Measurements from ENCODE around the gene PHACTR1. TPM values are rescaled to one million over a fixed set of nuclear protein-coding genes. Genes with fewer than 3 reads are reported as not detected.

Gene PHACTR1
- total and polyA plus RNA-seq, 2 experiments from 2014 or later: 0.65 to 3.2 TPM

GRCh38 chr6:12836009-12836408, 119.4 kb downstream of the PHACTR1 start:
- no peak for DNase-seq
- no peaks in the 10 kb centered on the region for H3K9me3 ChIP-seq (ENCODE audit: low read depth)
- peaks cover 3% of the 10 kb centered on the region; the same call in 1 of the 2 replicates for H3K36me3 ChIP-seq (ENCODE audit: low read depth)
- 61 to 74% methylated on average over 2 of the region's 2 CpGs for WGBS, 2 experiments (ENCODE audit: low coverage in 1 of 2, low lambda C conversion rate in 2 of 2, missing lambda C conversion rate in 2 of 2)
- H3K9ac ChIP-seq: no peak overlapping the region
- H3F3A ChIP-seq (ENCODE audit: insufficient read depth): no peaks in the 10 kb centered on the region
- H3K4me3 ChIP-seq: no peak overlapping the region
- no peaks in the 10 kb centered on the region for H4K20me1 ChIP-seq (ENCODE audit: insufficient read depth)
- no peaks in the 10 kb centered on the region for H3K79me2 ChIP-seq (ENCODE audit: insufficient read depth)
- no peaks in the 10 kb centered on the region for H3K27me3 ChIP-seq (replicated peaks; ENCODE audit: insufficient read depth)
- no peak overlapping the region for H2AFZ ChIP-seq
- in situ Hi-C loops (cut with MboI): no loop called here
- no peaks in the 10 kb centered on the region for H3K4me1 ChIP-seq (ENCODE audit: insufficient read depth)
- TF ChIP-seq EZH2 (IDR thresholded peaks at IDR 0.05; ENCODE audit: insufficient read depth, poor library complexity, severe bottlenecking): no peak
- TF ChIP-seq EZH2phosphoT487 (IDR thresholded peaks at IDR 0.05; ENCODE audit: insufficient read depth, low read depth): no peak
- H3K27ac ChIP-seq: no peak overlapping the region
- H3K9me2 ChIP-seq (ENCODE audit: insufficient read depth): no peaks in the 10 kb centered on the region
- no peak overlapping the region for H3K4me2 ChIP-seq (ENCODE audit: unreplicated experiment)

- peaks cover 3% of the 10 kb centered on the region; the same call in 1 of the 2 replicates for H3K36me3 ChIP-seq (ENCODE audit: low read depth)
- TF ChIP-seq EZH2 (IDR thresholded peaks at IDR 0.05; ENCODE audit: insufficient read depth, poor library complexity, severe bottlenecking): no peak
- TF ChIP-seq EZH2phosphoT487 (IDR thresholded peaks at IDR 0.05; ENCODE audit: insufficient read depth, low read depth): no peak
- H3K27ac ChIP-seq: no peak overlapping the region
- no peaks in the 10 kb centered on the region for H3K27me3 ChIP-seq (replicated peaks; ENCODE audit: insufficient read depth)
- no peak overlapping the region for H3K4me2 ChIP-seq (ENCODE audit: unreplicated experiment)
- H3K9me3 ChIP-seq (ENCODE audit: low read depth): no peaks in the 10 kb centered on the region
- in situ Hi-C loops (cut with MboI): no loop called here
- H3K9me2 ChIP-seq (ENCODE audit: insufficient read depth): no peaks in the 10 kb centered on the region
- no peak overlapping the region for H3K4me3 ChIP-seq
- H3K9ac ChIP-seq: no peak overlapping the region
- DNase-seq: no peak
- H3K79me2 ChIP-seq (ENCODE audit: insufficient read depth): no peaks in the 10 kb centered on the region
- H3F3A ChIP-seq (ENCODE audit: insufficient read depth): no peaks in the 10 kb centered on the region
- no peaks in the 10 kb centered on the region for H4K20me1 ChIP-seq (ENCODE audit: insufficient read depth)
- WGBS, 2 experiments (ENCODE audit: low coverage in 1 of 2, low lambda C conversion rate in 2 of 2, missing lambda C conversion rate in 2 of 2): 89 to 98% methylated on average over 1 of the region's 1 CpG
- H3K4me1 ChIP-seq (ENCODE audit: insufficient read depth): no peaks in the 10 kb centered on the region
- no peak overlapping the region for H2AFZ ChIP-seq
These were observed 125.1 kb downstream of the PHACTR1 start for GRCh38 chr6:12841619-12842018.

- H3K79me2 ChIP-seq (ENCODE audit: insufficient read depth): no peaks in the 10 kb centered on the region
- no peaks in the 10 kb centered on the region for H3K4me1 ChIP-seq (ENCODE audit: insufficient read depth)
- H3K36me3 ChIP-seq (ENCODE audit: low read depth): peaks cover 3% of the 10 kb centered on the region; the same call in 1 of the 2 replicates
- DNase-seq: peak; percentile 8
- no peak overlapping the region for H3K27ac ChIP-seq
- H4K20me1 ChIP-seq (ENCODE audit: insufficient read depth): no peaks in the 10 kb centered on the region
- TF ChIP-seq EZH2phosphoT487 (IDR thresholded peaks at IDR 0.05; ENCODE audit: insufficient read depth, low read depth) (no peak), EZH2 (IDR thresholded peaks at IDR 0.05; ENCODE audit: insufficient read depth, poor library complexity, severe bottlenecking) (no peak)
- no peak overlapping the region for H3K4me3 ChIP-seq
- no peaks in the 10 kb centered on the region for H3K9me3 ChIP-seq (ENCODE audit: low read depth)
- H3K9me2 ChIP-seq (ENCODE audit: insufficient read depth): no peaks in the 10 kb centered on the region
- no peak overlapping the region for H2AFZ ChIP-seq
- no peaks in the 10 kb centered on the region for H3K27me3 ChIP-seq (replicated peaks; ENCODE audit: insufficient read depth)
- H3F3A ChIP-seq (ENCODE audit: insufficient read depth): no peaks in the 10 kb centered on the region
- in situ Hi-C loops (cut with MboI): no loop called here
- H3K4me2 ChIP-seq (ENCODE audit: unreplicated experiment): no peak overlapping the region
- no peak overlapping the region for H3K9ac ChIP-seq
These were observed 125.5 kb downstream of the PHACTR1 start for GRCh38 chr6:12842114-12842513.

GRCh38 chr6:12842658-12843057, 126.1 kb downstream of the PHACTR1 start:
- H3K27ac ChIP-seq: no peak overlapping the region
- H2AFZ ChIP-seq: no peak overlapping the region
- no peak overlapping the region for H3K9ac ChIP-seq
- 72 to 89% methylated on average over 2 of the region's 2 CpGs for WGBS, 2 experiments (ENCODE audit: low coverage in 1 of 2, low lambda C conversion rate in 2 of 2, missing lambda C conversion rate in 2 of 2)
- H3F3A ChIP-seq (ENCODE audit: insufficient read depth): no peaks in the 10 kb centered on the region
- H3K9me2 ChIP-seq (ENCODE audit: insufficient read depth): no peaks in the 10 kb centered on the region
- no peak overlapping the region for H3K4me2 ChIP-seq (ENCODE audit: unreplicated experiment)
- H4K20me1 ChIP-seq (ENCODE audit: insufficient read depth): no peaks in the 10 kb centered on the region
- H3K36me3 ChIP-seq (ENCODE audit: low read depth): peaks cover 3% of the 10 kb centered on the region; the same call in 1 of the 2 replicates
- H3K27me3 ChIP-seq (replicated peaks; ENCODE audit: insufficient read depth): no peaks in the 10 kb centered on the region
- in situ Hi-C loops (cut with MboI): no loop called here
- H3K9me3 ChIP-seq (ENCODE audit: low read depth): no peaks in the 10 kb centered on the region
- H3K4me3 ChIP-seq: no peak overlapping the region
- H3K4me1 ChIP-seq (ENCODE audit: insufficient read depth): no peaks in the 10 kb centered on the region
- no peaks in the 10 kb centered on the region for H3K79me2 ChIP-seq (ENCODE audit: insufficient read depth)
- no peak for DNase-seq
- no peak for TF ChIP-seq EZH2phosphoT487 (IDR thresholded peaks at IDR 0.05; ENCODE audit: insufficient read depth, low read depth)
- TF ChIP-seq EZH2 (IDR thresholded peaks at IDR 0.05; ENCODE audit: insufficient read depth, poor library complexity, severe bottlenecking): no peak

All from GM23248 (cell line).